SK-N-SH treated with all-trans-retinoic acid at 6 μM for 48 hours (cell line): ENCODE results near the gene CNTN2.

Experiments
- TCF4 ChIP-seq: fragments of 250-450 bp; sonication (Bioruptor Pico); IDR thresholded peaks from 2 replicates; pipeline ENCODE4 v1.8.0; 2021; ENCODE audit warnings: mild to moderate bottlenecking, moderate library complexity, borderline replicate concordance
- TF ChIP-seq, protein P1 (sequence below): fragments of 250-450 bp; sonication (Bioruptor Pico); IDR thresholded peaks from 2 replicates; pipeline ENCODE4 v1.8.0; 2020; ENCODE audit warnings: mild to moderate bottlenecking, moderate library complexity, borderline replicate concordance
- TF ChIP-seq, protein P2 (sequence below): fragments of 250-450 bp; sonication (Bioruptor Pico); IDR thresholded peaks from 2 replicates; pipeline ENCODE4 v1.8.0; 2021; ENCODE audit warnings: low read depth, mild to moderate bottlenecking, moderate library complexity, borderline replicate concordance

DNA sequence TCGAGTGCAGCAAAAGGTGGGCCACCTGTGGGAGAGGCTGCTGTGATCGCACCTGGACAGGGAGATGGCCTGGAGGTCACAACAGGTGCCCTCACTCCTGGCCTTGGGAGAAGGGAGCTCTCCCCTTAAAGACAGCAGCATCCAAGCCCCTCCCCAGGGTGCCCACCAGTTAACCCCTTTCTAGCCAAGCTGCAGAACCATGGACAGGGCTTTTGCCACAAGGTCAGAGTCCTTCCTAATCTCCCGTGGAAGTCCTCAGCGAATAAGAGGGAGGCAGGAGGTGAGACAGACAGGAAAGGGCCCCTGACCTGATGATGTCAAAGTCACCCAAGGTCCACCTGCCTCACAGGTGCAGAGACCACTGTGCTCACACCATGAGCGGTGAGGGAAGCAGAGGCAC lies 1.7 kb downstream of the CNTN2 start:
- TF ChIP-seq, protein P1, sequence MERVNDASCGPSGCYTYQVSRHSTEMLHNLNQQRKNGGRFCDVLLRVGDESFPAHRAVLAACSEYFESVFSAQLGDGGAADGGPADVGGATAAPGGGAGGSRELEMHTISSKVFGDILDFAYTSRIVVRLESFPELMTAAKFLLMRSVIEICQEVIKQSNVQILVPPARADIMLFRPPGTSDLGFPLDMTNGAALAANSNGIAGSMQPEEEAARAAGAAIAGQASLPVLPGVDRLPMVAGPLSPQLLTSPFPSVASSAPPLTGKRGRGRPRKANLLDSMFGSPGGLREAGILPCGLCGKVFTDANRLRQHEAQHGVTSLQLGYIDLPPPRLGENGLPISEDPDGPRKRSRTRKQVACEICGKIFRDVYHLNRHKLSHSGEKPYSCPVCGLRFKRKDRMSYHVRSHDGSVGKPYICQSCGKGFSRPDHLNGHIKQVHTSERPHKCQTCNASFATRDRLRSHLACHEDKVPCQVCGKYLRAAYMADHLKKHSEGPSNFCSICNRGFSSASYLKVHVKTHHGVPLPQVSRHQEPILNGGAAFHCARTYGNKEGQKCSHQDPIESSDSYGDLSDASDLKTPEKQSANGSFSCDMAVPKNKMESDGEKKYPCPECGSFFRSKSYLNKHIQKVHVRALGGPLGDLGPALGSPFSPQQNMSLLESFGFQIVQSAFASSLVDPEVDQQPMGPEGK (CRISPR knock-in tag): no peak
- TF ChIP-seq, protein P2, sequence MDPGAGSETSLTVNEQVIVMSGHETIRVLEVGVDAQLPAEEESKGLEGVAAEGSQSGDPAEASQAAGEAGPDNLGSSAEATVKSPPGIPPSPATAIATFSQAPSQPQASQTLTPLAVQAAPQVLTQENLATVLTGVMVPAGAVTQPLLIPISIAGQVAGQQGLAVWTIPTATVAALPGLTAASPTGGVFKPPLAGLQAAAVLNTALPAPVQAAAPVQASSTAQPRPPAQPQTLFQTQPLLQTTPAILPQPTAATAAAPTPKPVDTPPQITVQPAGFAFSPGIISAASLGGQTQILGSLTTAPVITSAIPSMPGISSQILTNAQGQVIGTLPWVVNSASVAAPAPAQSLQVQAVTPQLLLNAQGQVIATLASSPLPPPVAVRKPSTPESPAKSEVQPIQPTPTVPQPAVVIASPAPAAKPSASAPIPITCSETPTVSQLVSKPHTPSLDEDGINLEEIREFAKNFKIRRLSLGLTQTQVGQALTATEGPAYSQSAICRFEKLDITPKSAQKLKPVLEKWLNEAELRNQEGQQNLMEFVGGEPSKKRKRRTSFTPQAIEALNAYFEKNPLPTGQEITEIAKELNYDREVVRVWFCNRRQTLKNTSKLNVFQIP: no peak
- TF ChIP-seq TCF4 (CRISPR knock-in tag): no peak
